ENCODE measurements around the gene LEMD3. TPM values are rescaled to one million over a fixed set of nuclear protein-coding genes. Genes with fewer than 3 reads are reported as not detected.

Gene LEMD3
- total RNA-seq, 2 experiments from 2014 or later, result 29.0 to 45.5 TPM

- intact Hi-C loops (cut with micrococcal nuclease; ENCODE audit: unreplicated experiment), result no loop called here
- H3K9me3 ChIP-seq (ENCODE audit: low read length), result no peaks in the 10 kb centered on the region
- POLR2A ChIA-PET, result no interaction called here
- H3K27ac ChIP-seq (ENCODE audit: low read depth, low read length, poor library complexity, severe bottlenecking), result no peak overlapping the region
- no peaks in the 10 kb centered on the region for H4K20me1 ChIP-seq (ENCODE audit: insufficient read depth, low read length)
- H2AFZ ChIP-seq (ENCODE audit: low read length), result peak overlapping the region; percentile 99
- DNase-seq (ENCODE audit: low spot score), result no peak
- no peak overlapping the region for H3K4me3 ChIP-seq (ENCODE audit: low read depth, low read length, poor library complexity, severe bottlenecking)
- TF ChIP-seq EZH2phosphoT487 (IDR thresholded peaks at IDR 0.05; ENCODE audit: borderline replicate concordance, low read depth, low read length), result no peak
- no peak for TF ChIP-seq CTCF (conservative IDR thresholded peaks at IDR 0.05; ENCODE audit: low read length)
- CTCF ChIA-PET (ENCODE audit: unreplicated experiment), result no interaction called here
- no peaks in the 10 kb centered on the region for H3K36me3 ChIP-seq (ENCODE audit: insufficient read depth, low read length)
- 0 out of 2 replicates have a peak overlapping the region, but pooled peaks have one; percentile 46 for H3K4me2 ChIP-seq (ENCODE audit: low read length)
- no peaks in the 10 kb centered on the region for H3K79me2 ChIP-seq (ENCODE audit: insufficient read depth, low read depth, low read length)
- no peaks in the 10 kb centered on the region for H3K9me2 ChIP-seq (ENCODE audit: insufficient read depth, low read length)
- H3K4me1 ChIP-seq (ENCODE audit: insufficient read depth, low read length, poor library complexity, severe bottlenecking), result peaks cover 16% of the 10 kb centered on the region
- BruUV-seq (replicated peaks), result no TSS peak
Observed at GRCh38 chr12:65155784-65156183, 13.6 kb upstream of the LEMD3 start.

- ChIA-PET CTCF (ENCODE audit: unreplicated experiment) (no interaction called here), POLR2A (interaction anchor here (0.7 to 1.4 kb wide), 2 partner anchors 12 to 162 kb away, joined by 3 to 6 read pairs; partner anchors contain the start of gene LEMD3)
- Histone ChIP-seq H3K4me1 (ENCODE audit: insufficient read depth, low read length, poor library complexity, severe bottlenecking) (peaks cover 16% of the 10 kb centered on the region), H3K79me2 (ENCODE audit: insufficient read depth, low read depth, low read length) (no peaks in the 10 kb centered on the region), H3K9me2 (ENCODE audit: insufficient read depth, low read length) (no peaks in the 10 kb centered on the region), H3K4me3 (ENCODE audit: low read depth, low read length, poor library complexity, severe bottlenecking) (no peak overlapping the region), H3K27ac (ENCODE audit: low read depth, low read length, poor library complexity, severe bottlenecking) (no peak overlapping the region), H2AFZ (ENCODE audit: low read length) (peak overlapping the region; percentile 99), H3K9me3 (ENCODE audit: low read length) (no peaks in the 10 kb centered on the region), H3K4me2 (ENCODE audit: low read length) (peak overlapping the region; percentile 46), H3K36me3 (ENCODE audit: insufficient read depth, low read length) (no peaks in the 10 kb centered on the region), H4K20me1 (ENCODE audit: insufficient read depth, low read length) (no peaks in the 10 kb centered on the region)
- no TSS peak for BruUV-seq (replicated peaks)
- peak; percentile 34 for DNase-seq (ENCODE audit: low spot score)
- TF ChIP-seq CTCF (conservative IDR thresholded peaks at IDR 0.05; ENCODE audit: low read length) (no peak), EZH2phosphoT487 (IDR thresholded peaks at IDR 0.05; ENCODE audit: borderline replicate concordance, low read depth, low read length) (no peak)
- intact Hi-C loops (cut with micrococcal nuclease; ENCODE audit: unreplicated experiment), result no loop called here
Observed at GRCh38 chr12:65156366-65156841, 13.0 kb upstream of the LEMD3 start.

GRCh38 chr12:65157091-65157490 is 12.3 kb upstream of the LEMD3 start:
- peaks cover 16% of the 10 kb centered on the region for H3K4me1 ChIP-seq (ENCODE audit: insufficient read depth, low read length, poor library complexity, severe bottlenecking)
- intact Hi-C loops (cut with micrococcal nuclease; ENCODE audit: unreplicated experiment), result no loop called here
- no peak for DNase-seq (ENCODE audit: low spot score)
- H3K9me3 ChIP-seq (ENCODE audit: low read length), result no peaks in the 10 kb centered on the region
- CTCF ChIA-PET (ENCODE audit: unreplicated experiment), result no interaction called here
- peak overlapping the region; percentile 46 for H3K4me2 ChIP-seq (ENCODE audit: low read length)
- BruUV-seq (replicated peaks), result no TSS peak
- no peak overlapping the region for H3K4me3 ChIP-seq (ENCODE audit: low read depth, low read length, poor library complexity, severe bottlenecking)
- peak overlapping the region; percentile 99 for H2AFZ ChIP-seq (ENCODE audit: low read length)
- H3K9me2 ChIP-seq (ENCODE audit: insufficient read depth, low read length), result no peaks in the 10 kb centered on the region
- H3K36me3 ChIP-seq (ENCODE audit: insufficient read depth, low read length), result no peaks in the 10 kb centered on the region
- TF ChIP-seq CTCF (conservative IDR thresholded peaks at IDR 0.05; ENCODE audit: low read length), result no peak
- TF ChIP-seq EZH2phosphoT487 (IDR thresholded peaks at IDR 0.05; ENCODE audit: borderline replicate concordance, low read depth, low read length), result no peak
- H3K79me2 ChIP-seq (ENCODE audit: insufficient read depth, low read depth, low read length), result no peaks in the 10 kb centered on the region
- H3K27ac ChIP-seq (ENCODE audit: low read depth, low read length, poor library complexity, severe bottlenecking), result no peak overlapping the region
- POLR2A ChIA-PET, result interaction anchor here (0.6 to 1.4 kb wide), 3 partner anchors 12 to 162 kb away, joined by 3 to 6 read pairs (median 3); partner anchors contain the start of gene LEMD3
- no peaks in the 10 kb centered on the region for H4K20me1 ChIP-seq (ENCODE audit: insufficient read depth, low read length)
